CD4-positive, alpha-beta T cell treated with Interleukin-4 for 1 hour (primary cell): Measurements from ENCODE around the gene DCST1.
"Not testable (repeated sequence)": the region's sequence is repeated elsewhere in the genome, so short reads cannot be mapped to it uniquely, and the experiment has no call there.

Experiments
- DNase-seq, 2 donors: peaks; one replicate each; pipeline ENCODE4 v3.0.0-alpha.2; 2020 to 2022

The DCST1 gene, protein sequence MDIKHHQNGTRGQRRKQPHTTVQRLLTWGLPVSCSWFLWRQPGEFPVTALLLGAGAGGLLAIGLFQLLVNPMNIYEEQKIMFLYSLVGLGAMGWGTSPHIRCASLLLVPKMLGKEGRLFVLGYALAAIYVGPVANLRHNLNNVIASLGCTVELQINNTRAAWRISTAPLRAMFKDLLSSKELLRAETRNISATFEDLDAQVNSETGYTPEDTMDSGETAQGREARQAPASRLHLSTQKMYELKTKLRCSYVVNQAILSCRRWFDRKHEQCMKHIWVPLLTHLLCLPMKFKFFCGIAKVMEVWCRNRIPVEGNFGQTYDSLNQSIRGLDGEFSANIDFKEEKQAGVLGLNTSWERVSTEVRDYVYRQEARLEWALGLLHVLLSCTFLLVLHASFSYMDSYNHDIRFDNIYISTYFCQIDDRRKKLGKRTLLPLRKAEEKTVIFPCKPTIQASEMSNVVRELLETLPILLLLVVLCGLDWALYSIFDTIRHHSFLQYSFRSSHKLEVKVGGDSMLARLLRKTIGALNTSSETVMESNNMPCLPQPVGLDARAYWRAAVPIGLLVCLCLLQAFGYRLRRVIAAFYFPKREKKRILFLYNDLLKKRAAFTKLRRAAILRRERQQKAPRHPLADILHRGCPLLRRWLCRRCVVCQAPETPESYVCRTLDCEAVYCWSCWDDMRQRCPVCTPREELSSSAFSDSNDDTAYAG

GRCh38 chr1:155033524-155033923 lies at the start of gene DCST1, which contains the start of gene DCST2:
TSS of gene DCST1 (plus strand) at chr1:155033824. CDS start at chr1:155034037, 213 bp downstream.
TSS of gene DCST2 (minus strand) at chr1:155033781. CDS start at chr1:155033701, 80 bp downstream.
- DNase-seq: no peak

DNA sequence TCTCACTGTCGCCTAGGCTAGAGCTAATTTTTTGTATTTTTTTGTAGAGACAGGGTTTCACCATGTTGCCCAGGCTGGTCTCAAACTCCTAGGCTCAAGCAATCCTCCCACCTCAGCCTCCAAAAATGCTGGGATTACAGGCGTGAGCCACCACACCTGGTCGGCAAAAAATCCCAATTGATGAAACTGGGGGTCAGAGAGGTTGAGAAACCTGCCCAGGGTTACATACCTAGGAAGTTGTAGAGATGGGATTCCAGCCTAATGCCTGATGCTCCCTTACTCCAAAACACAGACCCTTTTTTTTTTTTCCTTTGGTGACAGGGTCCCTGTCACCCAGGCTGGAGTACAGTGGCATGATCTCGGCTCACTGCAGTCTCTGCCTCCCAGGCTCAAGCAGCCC lies 46.9 kb upstream of the DCST1 start:
- DNase-seq: not testable (repeated sequence)

DNA sequence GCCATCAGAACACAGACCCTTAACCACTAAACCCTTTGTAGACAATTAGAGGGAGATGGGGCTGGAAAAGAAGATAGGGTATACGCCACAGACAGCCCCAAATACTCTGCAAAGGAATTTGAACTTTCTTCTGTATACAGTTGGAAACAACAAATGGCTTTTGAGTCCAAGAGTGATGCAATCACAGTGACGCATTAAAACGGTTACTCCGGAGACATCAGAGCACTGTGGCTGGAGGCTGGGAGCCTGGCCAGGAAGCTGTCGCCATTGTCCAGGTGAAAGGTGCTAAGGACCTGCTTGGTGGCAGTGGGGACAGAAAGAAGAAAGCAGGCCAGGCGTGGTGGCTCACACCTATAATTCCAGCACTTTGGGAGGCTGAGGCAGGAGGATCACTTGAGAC lies 46.3 kb upstream of the DCST1 start:
- DNase-seq: no peak

DNA sequence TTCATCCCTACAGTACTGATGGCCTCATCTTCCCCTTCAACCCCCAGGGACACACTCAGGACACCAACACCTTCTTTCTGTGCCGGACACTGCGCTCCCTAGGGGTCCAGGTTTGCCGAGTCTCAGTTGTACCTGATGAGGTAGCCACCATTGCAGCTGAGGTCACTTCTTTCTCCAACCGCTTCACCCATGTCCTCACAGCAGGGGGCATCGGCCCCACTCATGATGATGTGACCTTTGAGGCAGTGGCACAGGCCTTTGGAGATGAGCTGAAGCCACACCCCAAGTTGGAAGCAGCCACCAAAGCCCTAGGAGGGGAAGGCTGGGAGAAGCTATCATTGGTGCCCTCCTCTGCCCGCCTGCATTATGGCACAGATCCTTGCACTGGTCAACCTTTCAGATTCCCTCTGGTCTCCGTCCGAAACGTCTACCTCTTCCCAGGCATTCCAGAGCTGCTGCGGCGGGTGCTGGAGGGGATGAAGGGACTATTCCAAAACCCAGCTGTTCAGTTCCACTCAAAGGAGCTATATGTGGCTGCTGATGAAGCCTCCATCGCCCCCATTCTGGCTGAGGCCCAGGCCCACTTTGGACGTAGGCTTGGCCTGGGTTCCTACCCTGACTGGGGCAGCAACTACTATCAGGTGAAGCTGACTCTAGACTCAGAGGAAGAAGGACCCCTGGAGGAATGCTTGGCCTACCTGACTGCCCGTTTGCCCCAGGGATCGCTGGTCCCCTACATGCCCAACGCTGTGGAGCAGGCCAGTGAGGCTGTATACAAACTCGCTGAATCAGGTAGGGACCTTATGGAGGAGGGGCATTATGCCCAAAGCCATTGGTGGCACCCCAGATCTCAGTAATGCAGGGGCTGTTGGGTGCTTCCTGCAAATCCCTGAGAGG lies 45.3 kb upstream of the DCST1 start:
- DNase-seq: no peak

GRCh38 chr1:154989195-154989860 lies 44.3 kb upstream of the DCST1 start:
- DNase-seq: no peak

DNA sequence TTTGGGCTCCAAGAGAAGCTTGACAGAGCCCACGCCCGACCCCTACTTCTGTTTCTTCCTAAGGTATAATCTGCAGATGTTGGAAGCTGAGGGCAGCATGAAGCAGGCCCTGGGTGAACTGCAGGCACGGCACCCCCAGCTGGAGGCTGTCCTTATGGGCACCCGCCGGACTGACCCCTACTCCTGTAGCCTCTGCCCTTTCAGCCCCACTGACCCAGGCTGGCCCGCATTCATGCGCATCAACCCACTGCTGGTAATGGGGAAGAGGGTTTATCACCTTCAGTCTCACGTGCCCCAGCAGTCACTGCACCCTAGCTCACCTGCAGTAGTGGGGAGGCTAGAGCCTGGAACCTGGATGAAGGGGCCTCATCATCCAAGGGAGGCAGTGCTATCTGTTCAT lies 43.3 kb upstream of the DCST1 start:
- no peak for DNase-seq

DNA sequence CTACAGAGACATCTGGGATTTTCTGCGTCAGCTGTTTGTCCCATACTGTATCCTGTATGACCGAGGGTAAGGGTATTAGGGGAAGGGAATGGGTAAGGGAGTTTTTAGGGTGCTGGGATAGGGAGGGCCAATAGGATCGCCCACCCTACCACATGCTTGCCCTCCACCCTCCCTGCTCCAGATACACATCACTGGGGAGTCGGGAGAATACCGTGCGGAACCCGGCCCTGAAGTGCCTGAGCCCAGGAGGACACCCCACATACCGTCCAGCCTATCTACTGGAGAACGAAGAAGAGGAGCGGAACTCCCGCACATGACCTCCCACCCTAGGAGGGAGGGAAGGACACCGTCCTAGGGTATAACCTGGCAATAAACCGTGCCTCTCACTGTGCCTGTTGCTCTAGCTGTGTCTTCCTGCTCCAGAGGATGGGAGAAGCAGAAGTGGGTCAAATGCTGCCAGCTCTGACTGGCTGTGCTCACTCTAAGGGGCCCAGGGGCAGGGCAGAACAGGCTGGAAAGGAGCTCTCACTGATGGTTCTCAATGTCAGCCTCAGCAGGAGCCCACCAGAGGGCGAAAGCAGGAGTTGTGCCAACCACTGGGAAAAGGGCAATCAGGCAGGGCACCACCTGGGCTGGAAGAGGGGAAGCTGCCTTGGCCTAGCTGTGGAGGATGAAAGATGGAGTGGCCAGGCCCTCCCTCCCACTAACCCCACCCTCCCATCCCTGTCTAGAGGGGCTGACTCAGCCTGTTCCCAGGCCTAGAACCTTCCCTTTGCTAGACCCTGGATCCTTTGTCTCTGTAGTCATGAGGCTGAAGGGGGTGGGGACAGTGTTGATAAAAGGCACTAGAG lies 40.7 kb upstream of the DCST1 start:
- DNase-seq: no peak

DNA sequence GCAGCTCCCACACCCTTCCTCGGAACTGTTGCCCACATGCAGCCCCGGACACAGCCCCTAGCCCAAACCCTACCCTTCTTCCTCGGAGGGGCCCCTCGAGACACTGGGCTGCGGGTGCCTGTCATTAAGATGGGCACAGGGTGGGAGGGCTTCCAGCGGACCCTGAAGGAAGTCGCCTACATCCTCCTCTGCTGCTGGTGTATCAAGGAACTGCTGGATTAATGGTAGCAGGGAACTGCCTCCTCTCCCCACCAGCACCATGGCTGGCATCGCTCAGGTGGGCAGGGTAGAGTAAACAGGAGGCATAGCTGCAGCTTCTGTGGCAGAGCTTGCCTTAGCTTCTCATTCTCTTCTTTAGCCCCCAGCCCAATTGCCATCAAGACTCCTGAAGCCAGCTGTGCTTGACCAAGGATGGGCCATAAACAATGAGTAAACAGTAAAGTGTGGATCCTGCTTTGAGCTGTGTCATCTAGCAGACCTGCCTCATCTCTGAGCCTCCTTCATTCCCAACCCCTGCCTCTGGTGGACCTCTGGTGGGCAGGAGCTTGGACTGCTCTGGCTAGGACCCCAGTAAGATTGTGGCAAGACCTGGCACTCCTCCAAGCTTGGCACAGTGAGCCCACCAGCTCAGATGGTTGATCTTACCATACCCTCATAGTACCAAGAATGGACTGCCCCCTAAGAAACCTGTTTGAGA lies 39.9 kb upstream of the DCST1 start, which contains the start of gene LENEP:
Gene LENEP, plus strand, starts transcription at position 15 of the 697 bp plus-strand sequence. Its CDS starts 22 bp downstream, at position 37.
- DNase-seq: no peak

DNA sequence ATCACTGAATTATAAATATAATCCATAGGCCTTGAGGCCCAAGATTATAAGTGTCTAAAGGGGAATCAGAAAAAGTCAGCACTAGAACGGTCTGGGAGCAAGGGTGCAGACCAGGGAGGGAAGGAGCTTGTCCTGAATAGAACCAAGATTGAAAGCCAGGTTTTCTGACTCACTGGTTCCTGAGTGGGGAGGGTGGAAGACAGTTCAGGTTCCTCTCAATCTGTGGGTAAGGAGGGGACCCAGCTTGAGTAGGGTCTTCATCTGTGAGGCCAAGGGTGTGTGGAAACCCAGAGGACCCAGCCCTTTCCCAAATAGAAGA lies 39.4 kb upstream of the DCST1 start:
- DNase-seq: no peak

DNA sequence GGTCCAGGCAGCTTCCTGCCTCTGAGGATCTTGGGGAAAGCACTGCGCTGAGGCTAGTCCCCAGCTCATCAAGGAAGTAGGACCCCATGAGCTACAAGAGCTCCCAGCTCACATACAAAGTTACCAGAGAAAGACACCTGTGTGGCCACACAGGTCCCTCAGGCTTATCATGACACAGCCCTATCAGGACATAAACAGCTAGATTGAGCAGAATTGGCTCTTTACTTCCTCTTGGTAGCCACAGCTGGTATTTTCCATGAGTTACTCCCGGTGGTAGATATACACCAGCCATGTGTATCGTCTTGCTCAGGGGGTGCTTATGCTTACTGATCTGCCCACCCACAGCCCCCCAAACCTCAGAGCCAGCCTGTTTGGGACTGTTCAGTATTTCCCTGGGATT lies 39.0 kb upstream of the DCST1 start:
- DNase-seq: no peak

DNA sequence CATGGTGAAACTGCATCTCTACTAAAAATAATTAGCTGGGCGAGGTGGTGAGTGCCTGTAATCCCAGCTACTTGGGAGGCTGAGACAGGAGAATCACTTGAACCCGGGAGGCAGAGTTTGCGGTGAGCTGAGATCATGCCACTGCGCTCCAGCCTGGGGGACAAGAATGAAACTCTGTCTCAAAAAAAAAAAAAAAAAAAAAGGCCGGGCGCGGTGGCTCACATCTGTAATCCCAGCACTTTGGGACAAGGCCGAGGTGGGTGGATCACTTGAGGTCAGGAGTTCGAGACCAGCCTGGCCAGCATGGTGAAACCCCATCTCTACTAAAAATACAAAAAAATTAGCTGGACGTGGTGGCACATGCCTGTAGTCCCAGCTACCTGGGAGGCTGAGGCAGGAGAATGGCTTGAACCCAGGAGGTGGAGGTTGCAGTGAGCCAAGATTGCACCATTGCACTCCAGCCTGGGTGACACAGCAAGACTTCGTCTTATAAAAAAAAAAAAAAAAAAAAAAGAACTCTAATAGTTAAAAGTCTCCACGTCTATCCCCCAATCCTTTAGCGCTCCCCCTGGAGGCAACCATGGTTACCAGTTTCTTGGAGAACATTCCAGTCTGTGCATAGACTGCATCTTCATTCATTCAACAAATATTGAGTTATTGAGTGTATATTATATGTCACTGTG lies 38.2 kb upstream of the DCST1 start:
- not testable (repeated sequence) for DNase-seq

- no peak for DNase-seq
These were observed 36.5 kb upstream of the DCST1 start for GRCh38 chr1:154996966-154997701.

GRCh38 chr1:154998201-154998780 lies 35.3 kb upstream of the DCST1 start:
- no peak for DNase-seq

DNA sequence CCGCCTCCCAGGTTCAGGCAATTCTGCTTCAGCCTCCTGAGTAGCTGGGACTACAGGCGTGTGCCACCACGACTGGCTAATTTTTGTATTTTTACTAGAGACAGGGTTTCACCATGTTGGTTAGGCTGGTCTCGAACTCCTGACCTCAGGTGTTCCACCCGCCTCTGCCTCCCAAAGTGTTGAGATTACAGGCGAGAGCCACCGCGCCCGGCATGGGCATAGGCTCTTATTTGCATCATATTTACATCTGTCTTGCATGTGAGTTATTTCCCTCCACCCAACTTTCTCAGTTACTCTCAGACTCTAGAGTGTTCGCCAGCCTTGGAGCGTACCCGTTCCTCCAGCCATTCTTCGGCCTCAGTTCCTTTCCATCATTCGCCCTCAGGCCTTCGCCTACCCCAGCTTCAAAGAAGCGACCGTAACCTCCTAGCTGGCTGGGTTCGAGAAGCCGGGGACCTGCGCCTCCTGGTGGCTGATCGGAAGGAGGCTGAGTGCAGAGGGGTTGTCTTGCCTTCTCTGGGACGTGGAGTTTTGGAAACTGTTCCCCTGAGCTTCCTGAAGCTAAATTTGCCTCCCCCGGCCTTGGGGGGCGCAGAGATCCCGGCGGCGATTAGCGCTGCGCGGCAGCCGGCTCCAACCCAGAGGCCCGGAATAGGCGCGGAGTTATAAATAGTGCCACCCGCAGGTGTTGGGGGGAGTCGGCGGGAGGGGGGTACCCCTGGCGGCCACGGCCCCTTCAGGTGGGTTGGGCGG lies 34.6 kb upstream of the DCST1 start:
- peak; percentile 77 to 78 for DNase-seq

DNA sequence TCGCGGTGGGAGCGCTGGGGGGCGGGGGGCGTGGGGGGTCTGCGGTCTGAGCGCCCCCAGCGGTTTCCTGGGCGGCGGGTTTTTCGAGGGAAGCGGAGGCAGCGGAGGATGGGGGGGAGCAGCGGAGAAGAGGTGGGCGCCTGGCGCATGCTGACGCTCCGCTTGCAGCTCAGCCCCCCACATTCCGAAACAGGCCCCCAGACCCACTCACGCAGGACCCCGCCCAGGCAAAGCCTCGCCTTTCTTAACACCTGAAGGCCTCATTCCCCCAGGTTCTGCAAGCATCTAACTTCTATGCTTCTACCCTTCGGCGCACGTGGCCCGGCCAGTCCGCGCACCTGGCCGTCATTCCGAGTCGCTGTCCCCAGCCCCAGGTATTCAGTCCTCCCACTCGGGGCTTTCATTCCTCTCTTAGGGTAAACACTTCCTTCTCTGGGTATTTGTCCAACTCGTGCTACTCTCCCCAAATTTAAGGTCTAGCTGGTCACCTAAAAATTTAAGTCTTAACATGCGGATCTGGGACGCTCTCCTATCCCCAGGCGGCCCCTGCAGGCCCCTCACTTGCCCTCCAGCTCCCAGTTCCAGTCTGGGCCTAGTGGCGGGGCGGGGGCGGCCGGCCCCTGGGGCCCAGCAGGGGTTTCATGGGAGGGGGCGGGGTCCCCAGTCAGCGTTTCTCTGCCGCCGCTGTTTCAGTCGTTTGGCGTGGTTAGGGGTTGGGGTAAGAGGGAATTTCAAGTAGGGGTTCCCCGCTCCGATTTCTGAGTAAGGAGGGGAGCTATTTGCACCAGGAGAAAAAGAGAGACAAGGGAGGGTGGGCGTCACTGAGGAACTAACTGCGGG lies 33.8 kb upstream of the DCST1 start:
- peak; percentile 45 to 66 for DNase-seq

DNA sequence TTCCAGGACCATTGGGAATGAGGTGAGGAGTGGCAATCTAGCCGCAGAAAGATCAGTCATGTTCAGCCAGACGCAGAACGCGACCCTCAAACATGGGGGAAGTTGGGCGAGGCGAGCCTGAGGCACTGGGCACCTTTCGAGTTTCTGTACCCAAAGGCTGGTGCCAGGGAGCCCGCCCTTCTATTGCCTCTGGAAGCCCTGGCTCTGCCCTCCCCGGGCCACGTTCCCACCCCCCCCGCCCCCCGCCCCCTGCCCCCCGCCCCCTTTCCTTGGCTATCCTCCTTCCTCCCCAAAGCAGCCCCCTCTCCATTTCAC lies 33.3 kb upstream of the DCST1 start:
- no peak for DNase-seq

DNA sequence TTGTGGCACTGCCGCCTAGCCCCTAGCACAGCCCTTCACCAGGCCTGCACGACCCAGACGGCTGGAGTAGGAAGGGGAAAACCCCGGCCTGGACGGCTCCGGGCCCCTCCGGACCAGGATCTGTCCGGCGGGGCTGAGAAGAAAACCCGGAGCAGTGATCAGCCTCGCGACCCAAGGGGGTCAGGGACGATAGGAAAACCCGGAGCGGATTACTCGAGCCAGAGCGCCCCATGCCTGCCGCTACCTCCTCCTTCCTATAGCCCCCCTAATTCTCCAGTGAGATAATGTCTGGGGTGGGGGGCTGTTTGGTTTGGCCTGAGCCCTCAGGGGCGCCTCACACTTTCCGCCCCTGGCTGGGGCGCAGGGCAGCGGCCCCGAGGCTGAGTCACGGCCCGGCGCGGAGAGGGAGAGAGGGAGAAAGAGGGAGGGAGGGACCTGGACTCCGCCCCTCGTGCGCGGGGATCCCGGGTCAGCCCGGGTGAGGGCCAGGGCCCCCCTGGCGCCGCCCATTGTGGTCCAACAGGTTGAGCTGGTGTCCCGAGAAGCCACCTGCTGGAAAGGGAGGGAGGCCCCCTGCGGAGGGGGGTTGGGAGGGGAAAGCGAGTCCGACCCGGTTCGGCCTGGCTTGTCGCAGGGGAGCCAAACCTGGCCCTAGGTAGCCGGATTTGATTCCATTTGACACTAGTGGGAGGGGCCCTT lies 32.7 kb upstream of the DCST1 start:
- DNase-seq: peak; percentile 73 to 83
